Endometrial microvascular endothelial cells (primary cell): ENCODE results near the gene TRIAP1. TPM values are rescaled to one million over a fixed set of nuclear protein-coding genes. Genes with fewer than 3 reads are reported as not detected.
"Not testable (repeated sequence)": the region's sequence is repeated elsewhere in the genome, so short reads cannot be mapped to it uniquely, and the experiment has no call there.

Source experiments
- in situ Hi-C: cut with HindIII; loops from 2 replicates; pipeline ENCODE4 v1.10.0; 2017; ENCODE audit warnings: low sequenced_read_pairs, low pct_unique_long_range_greater_than_20kb; ENCODE audit errors: inconsistent ontology term
- total RNA-seq: library from RNA; depleted of rRNA; stranded (reverse); fragments of >200 nt; gene quantifications from one replicate; pipeline ENCODE4 v1.2.3, GENCODE V29; 2015; ENCODE audit errors: inconsistent ontology term

Gene TRIAP1
- 91.2 TPM for total RNA-seq

DNA sequence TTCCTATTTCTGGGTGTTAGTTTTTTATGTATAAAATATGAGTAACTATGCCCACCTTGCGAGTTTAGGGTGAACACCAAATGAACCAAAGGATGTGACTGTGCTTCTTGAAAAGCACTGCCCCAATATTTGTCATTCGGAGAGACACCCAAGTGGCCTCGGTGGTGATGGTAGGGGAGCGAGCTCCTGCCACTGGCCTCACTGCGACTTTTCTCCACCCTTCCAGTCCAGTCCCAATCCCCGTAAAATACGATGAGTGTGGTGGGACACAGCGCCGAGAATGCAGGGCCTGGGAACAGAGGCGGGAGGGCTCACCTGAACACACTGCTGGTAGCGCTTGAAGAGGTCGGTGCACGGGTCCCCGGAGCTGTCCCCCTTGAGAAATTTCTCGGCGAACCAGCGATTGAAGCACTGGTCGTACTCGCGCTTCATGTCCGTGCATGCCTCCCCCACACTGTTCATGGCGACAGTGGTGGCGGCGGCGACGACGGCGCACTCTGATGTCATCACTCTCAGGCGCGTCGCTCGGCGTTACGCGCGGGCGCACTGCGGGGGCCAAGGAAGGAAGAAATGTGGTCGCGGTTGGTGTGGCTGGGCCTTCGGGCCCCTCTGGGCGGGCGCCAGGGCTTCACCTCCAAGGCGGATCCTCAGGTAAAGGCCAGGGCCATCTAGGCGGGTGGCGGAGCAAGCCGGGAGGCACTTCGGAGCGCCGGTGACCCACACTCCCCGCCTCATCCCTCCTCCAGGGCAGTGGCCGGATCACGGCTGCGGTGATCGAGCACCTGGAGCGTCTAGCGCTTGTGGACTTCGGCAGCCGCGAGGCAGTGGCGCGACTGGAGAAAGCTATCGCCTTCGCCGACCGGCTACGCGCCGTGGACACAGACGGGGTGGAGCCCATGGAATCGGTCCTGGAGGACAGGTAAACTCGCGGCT lies at the start of gene TRIAP1, which contains the start of gene GATC:
TRIAP1 (minus strand) TSS at position 474 of the 933 bp plus-strand sequence; CDS start at position 462, 12 bp downstream.
GATC (plus strand) TSS at position 534 of the 933 bp plus-strand sequence; CDS start at position 571, 37 bp downstream.
- in situ Hi-C loops, result no loop called here

DNA sequence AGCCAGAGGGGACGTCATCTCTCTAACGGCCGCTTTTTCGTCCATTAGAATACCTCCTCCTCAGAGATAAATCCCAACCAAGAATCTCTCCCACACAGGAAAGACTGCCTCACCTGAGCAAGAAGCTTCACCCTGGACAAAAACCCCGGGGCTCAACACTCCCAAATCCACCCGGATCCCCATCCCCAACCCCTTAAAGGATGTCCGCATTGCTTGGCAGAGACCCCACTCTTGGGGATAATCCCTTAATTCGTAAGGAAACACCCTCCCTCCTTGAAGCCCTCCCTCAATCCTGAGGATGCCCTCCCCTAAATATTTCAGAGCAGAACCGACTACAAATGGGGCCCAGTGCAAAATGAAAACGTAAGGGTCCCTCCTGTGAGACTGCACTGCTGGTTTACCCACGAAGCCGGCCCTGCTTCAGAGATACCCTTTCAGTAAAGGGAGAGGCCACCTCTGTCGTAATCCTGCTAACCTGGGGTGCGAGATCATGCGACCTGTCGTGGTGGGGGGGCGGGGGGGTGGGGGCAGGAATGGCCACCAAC lies 49.1 kb upstream of the TRIAP1 start:
- in situ Hi-C loops, result no loop called here

- in situ Hi-C loops, result no loop called here
These were observed 44.8 kb upstream of the TRIAP1 start for GRCh38 chr12:120490833-120491512.

GRCh38 chr12:120490325-120490724 lies 44.1 kb upstream of the TRIAP1 start:
- in situ Hi-C loops, result no loop called here

- in situ Hi-C loops, result no loop called here
These were observed 42.8 kb upstream of the TRIAP1 start for GRCh38 chr12:120489018-120489417.

DNA sequence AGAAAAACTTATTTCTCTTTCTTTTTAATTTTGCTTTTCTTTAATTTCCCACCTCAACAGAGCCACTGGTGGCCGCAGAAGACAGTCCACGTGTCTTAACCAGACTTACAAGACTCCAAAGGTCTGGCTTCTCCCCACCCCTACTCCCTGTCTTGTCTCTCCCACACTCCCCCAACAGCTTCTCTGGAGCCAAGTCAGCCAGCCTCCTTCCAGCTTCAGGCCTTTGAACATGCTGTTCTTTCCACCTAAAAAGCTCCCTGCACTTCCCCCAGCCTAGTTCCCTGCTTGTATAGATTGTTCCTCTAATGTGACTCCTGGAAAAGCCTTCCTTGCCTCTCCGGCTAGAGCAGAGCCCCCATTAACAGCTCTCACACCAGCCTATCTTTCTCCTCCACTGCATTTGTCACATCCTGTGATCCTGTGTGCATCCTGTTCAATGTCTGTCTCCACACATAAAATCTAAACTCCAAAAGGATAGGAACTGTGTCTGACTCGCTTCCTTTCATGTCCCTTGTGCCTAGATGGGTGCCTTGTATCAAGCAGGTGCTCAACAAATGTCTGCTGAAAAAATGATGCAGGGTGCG lies 42.0 kb upstream of the TRIAP1 start:
- in situ Hi-C loops, result no loop called here

DNA sequence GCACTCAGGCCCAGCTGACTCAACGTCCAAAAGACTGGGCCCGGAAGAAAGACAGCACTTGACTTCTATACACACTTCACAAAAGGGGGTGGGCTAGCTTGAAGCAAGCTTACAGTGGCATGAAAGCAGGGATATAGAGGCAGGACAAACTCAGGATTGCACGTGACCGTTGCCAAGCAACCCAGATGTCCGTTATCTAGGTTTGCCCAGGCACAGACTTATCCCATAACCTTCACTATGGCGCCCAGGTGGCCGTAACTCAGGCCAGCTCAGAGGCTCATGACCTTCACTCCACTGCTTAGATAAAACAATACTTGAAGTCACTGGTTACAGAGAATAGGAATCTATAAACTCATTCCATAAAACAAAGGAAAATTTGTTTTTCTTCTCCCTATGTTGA lies 41.4 kb upstream of the TRIAP1 start:
- in situ Hi-C loops, result not testable (repeated sequence)

DNA sequence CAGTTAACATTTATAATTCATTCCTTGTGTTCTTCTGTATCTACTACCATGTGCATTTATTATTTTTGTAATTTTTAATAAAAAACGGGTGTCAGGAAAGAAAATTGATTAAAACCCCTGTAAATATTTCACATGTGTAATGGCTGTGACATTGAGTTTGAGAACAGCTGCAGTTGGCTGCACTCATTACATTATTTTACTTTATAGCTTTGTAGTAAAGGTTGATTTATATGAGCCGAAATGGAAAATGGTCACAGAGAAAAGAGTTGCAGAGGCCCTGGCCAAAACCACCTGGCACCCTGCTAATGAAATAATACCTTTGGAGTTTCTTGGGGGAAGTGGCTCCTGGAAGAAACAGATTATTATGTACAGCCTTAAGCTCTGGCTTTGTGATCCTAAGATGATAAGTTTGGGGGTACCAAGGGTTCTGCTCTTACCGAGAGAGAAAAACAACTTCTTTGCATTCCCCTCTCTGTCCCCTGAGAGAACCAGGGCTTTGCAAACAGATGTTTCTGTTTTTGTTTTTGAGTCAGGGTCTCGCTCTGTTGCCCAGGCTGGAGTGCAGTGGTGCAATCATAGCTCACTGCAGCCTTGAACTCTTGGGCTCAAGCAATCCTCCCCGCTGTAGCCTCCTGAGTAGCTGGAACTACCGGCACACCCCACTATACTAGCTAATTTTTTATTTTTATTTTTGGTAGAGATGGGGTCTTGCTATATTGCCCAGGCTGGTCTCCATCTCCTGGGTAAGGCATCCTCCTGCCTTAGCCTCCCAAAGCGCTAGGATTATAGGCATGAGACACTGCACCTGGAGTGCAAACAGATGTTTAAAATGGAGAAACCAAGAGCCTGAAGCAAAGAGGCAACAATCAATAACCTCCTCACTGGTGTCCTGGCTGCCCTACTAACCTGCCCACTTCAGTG lies 40.0 kb upstream of the TRIAP1 start:
- in situ Hi-C loops, result no loop called here

- in situ Hi-C loops, result no loop called here
These were observed 37.4 kb upstream of the TRIAP1 start for GRCh38 chr12:120483621-120484020.

DNA sequence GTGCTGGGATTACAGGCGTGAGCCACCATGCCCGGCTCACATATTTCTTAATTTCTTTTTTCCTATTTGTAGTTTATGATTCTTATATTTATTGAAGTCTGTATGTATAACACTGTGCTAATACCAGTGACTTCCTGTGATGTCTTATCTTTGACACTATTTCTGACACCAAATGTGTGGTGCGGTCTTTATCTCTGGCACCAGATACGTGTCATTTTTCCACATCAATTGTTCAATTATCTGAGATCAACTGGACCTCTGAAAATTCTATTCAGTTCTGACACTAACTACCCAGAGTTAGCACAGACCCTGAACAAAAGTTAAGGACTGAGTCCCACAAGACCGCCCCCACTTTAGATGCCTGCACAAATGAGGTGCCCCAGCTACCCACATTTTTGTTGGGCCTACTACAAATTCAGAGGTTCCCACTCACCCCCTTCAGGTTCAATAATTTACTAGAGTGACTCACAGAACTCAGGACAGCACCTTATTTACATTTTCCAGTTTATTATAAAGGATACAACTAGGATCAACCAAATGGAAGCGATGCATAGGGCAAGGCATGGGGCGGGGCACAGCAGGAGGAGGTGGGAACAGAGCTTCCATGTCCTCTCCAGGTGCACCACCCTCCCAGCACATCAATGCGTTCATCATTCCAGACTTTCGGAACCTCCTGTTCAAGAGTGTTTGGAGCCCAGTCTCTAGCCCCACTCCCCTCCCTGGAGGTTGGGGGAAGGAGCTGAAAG lies 35.0 kb upstream of the TRIAP1 start:
- in situ Hi-C loops, result no loop called here

DNA sequence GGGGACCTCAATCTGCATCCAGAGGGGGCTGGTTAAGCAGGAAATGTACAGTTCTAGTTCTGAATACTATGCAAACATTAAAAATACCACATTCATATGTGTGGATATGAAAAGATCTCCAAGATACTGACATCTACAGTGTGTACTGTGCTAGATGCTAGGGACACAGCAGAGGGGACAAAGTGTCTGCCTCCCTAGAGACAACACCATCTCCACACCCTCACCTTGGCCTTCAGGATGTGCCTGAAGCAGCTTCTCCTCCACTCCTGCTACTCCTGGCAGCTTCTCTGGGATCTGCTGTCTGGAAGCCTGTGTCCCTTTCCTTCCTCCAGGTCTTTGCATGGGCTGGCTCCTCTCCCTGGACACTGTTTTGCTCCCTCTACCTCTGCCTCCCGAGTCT lies 34.0 kb upstream of the TRIAP1 start:
- in situ Hi-C loops, result no loop called here

- in situ Hi-C loops, result no loop called here
These were observed 33.3 kb upstream of the TRIAP1 start for GRCh38 chr12:120479458-120479857.

DNA sequence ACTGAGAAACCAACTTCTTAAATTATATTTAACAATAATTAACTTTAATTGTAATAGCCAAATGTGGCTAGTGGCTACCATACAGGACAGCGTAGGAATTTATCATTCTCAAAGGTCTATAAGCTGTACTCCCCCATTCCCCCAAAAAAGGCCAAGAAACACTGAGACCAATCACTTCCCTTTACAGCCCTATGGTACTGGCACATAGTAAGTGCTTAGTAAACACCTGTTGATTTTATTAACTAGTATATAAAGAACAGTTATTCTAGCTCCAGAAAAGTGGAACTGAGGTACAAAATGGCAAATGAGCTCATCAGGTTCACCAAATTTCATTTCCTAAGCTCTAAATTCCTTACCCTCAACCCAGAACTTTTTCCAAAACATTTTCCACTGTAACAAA lies 29.5 kb upstream of the TRIAP1 start:
- in situ Hi-C loops, result no loop called here

- in situ Hi-C loops, result no loop called here
These were observed 28.4 kb upstream of the TRIAP1 start for GRCh38 chr12:120474616-120474960.

DNA sequence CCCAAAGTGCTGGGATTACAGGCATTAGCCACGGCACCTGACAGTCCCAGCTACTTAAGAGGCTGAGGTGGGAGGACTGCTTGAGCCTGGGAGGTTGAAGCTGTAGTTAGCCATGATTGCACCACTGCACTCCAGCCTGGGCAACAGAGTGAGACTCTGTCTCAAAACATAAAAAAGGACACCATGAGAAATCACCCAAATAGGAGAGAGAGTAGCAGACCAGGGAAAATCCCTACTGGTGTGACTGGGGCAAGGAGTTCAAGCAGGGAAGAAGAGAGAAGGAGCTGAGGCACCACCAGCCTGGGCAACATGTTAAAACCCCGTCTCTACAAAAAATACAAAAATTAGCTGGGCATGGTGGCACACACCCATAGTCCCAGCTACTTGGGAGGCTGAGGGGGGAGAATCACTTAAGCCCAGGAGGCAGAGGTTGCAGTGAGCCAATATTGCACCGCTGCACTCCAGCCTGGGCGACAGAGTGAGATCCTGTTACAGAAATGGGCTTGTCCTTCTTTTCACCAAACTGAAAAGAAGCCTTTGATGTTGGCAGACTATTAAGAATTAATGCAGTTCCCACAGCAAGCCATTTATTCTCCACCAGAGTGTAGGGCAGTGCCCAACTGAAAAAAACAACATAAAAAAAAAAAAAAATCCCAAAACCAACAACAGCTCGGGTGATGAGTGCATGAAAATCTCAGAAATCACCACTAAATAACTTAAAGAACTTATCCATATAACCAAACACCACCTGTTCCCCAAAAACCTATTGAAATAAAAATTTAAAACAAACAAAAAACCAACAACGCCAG lies 27.8 kb upstream of the TRIAP1 start:
- in situ Hi-C loops, result no loop called here

GRCh38 chr12:120472521-120472920 lies 26.3 kb upstream of the TRIAP1 start:
- in situ Hi-C loops, result no loop called here

- in situ Hi-C loops, result no loop called here
These were observed 24.1 kb upstream of the TRIAP1 start for GRCh38 chr12:120470150-120470784.
